ENCODE measurements around the gene PXDN. TPM values are rescaled to one million over a fixed set of nuclear protein-coding genes. Genes with fewer than 3 reads are reported as not detected.
A peak's percentile ranks its signal among the peaks of the same experiment; 100 is the strongest.
"Not testable (repeated sequence)": the region's sequence is repeated elsewhere in the genome, so short reads cannot be mapped to it uniquely, and the experiment has no call there.

Gene PXDN
- total RNA-seq, 2 donors from 2014 or later = 34.8 to 46.0 TPM

- no peak for ATAC-seq
- intact Hi-C loops (cut with DNase I) = no loop called here
- DNase-seq = no peak
Observed at GRCh38 chr2:1777156-1777555, 32.8 kb upstream of the PXDN start.

- no peak for DNase-seq
- intact Hi-C loops (cut with DNase I) = no loop called here
- ATAC-seq = no peak
Observed at GRCh38 chr2:1775511-1776035, 31.3 kb upstream of the PXDN start.

DNA sequence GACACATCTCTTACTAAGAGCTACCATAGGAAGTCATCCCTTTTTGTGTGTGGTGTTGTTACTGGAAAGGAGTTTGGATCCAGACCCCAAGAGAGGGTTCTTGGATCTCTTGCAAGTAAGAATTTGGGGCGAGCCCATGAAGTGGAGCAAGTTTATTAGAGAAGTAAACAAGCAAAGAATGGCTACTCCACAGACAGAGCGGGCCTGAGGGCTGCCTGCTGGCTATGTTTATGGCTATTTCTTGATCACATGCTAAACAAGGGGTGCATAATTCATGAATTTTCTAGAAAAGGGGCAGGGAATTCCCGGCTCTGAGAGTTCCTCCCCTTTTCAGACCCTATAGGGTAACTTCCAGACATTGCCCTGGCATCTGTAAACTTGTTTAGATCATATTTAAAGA is 30.6 kb upstream of the PXDN start:
- intact Hi-C loops (cut with DNase I) = no loop called here
- ATAC-seq (no peak), DNase-seq (no peak)

DNA sequence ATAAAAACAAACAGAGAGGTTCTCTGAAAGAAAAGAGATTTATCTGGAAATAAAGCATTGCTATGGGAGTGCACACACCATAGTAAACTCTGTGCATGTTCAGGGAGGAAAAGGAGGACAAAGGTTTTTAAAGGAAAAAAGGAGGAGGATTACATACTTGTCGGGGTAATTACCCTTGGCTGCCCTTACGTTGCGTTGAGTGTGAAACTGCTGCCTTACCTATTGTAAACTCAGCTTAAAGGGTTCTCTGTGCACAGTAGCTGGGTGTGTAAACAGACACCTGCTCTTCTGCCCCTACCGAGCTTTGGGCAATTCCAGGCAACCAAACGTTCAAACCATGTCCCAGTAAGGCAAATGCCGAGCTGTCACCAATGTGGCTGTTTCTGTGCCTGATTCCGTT is 29.6 kb upstream of the PXDN start:
- intact Hi-C loops (cut with DNase I) = no loop called here
- DNase-seq (no peak), ATAC-seq (no peak)

DNA sequence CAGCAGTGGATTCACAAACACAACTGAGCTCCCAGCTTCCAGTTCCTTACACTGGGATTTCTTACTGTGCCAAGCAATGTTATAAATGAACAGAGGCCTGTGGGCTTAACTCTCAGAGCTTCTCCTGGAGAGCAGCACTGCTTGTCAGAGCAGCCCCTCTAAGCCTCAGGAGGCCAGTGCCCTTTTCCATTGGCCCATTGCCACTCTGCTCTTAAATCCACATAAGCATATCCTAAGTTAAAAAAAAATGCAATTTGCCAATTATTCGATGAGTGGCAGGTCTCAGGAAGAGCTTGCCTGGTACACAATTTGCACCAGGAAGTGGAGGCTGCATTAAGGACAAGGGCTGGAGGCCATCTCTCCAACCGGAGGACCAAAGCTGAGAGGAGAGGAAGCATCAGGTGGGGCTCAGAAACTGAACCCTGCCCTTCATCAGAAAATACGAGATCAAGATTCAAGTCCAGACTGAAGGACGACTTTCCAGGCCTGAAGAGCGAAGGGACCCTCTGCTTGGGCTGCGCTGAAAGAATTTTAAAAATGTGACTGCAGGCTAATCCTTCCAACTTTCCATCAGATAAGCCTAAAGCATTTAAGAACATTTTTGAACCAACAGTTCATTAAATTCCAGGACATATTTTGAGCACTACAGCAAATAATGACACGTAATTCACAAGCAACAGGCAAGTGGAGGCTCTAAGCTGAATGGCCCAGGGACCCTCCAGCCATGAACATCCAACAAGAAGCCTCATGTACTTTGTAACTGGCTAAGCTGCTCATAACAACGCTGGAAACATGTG is 28.4 kb upstream of the PXDN start:
- ATAC-seq = no peak
- intact Hi-C loops (cut with DNase I) = no loop called here
- no peak for DNase-seq

- DNase-seq (no peak), ATAC-seq (no peak)
- intact Hi-C loops (cut with DNase I) = no loop called here
Observed at GRCh38 chr2:1771626-1772280, 27.4 kb upstream of the PXDN start.

DNA sequence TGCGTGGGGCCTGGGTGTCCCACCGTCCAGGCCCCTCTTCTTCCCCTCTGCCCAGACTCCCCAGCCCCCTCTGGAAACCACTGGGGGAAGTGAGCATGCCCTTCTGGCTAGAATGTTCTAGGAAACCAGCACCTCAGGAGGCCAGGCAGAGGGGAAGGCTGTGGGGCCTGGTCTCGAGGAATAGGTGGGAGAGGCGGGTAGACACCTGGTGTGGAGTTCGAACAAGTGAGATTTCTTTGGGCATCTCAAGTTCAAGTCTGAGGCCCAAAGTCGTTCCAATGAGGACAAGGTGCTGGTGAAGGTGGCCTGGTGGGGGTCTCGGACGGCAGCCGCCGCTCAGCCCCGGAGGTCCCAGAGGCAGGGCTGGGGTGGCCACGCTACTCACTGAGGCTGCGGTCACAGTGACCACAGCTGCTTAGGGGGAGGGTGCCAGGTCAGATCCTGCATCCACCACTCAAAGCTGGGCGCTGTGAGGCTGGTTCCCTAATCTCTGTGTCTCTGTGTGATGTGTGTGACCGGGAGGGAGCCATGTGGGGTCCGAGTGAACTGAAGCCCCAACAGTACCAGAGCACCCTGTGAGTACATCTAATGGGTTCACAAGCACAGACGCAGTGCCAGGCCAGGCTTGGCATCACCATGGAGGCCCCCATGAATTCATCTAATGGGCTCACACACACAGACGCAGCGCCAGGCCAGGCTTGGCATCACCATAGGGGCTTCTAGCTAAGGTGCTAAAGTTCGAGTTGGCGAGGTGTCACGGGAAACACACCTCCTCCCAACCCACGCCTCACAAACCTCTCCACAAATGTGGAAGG is 26.5 kb upstream of the PXDN start:
- intact Hi-C loops (cut with DNase I) = no loop called here
- ATAC-seq = no peak
- DNase-seq = no peak

- intact Hi-C loops (cut with DNase I) = no loop called here
Observed at GRCh38 chr2:1769703-1770422, 25.5 kb upstream of the PXDN start.

GRCh38 chr2:1767939-1768691 is 23.8 kb upstream of the PXDN start:
- no peak for DNase-seq
- ATAC-seq = no peak
- intact Hi-C loops (cut with DNase I) = no loop called here

More at GRCh38 chr2:1769703-1770422, 25.5 kb upstream of the PXDN start:
- ATAC-seq = peak; percentile 47 to 78
- peak; percentile 70 for DNase-seq

GRCh38 chr2:1766851-1767811 is 22.8 kb upstream of the PXDN start:
- intact Hi-C loops (cut with DNase I) = no loop called here
- ATAC-seq (peak in 1 of 2 donors; percentile 17), DNase-seq (no peak)

DNA sequence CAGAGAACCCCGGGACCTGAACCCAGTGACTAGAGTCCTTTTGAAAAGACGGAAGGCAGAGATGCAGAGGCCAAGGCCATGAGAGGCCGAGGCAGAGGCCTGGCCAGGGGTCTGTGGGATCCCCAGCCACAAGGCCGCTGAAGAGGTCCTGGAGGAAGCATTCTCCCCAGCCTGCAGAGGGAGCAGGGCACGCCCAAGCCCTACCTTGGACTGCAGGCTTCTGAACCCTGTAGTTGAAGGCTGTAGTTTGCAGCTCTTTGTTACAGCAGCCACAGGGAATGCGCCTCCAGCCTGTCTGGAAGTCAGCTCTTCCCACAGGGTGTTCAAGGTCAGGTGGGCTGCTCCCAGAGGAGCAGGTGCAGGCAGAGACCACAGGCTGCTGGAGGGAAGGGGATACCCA is 22.1 kb upstream of the PXDN start:
- intact Hi-C loops (cut with DNase I) = no loop called here
- DNase-seq = no peak
- no peak for ATAC-seq

- ATAC-seq; intact Hi-C loops (cut with DNase I); DNase-seq: not testable (repeated sequence)
Observed at GRCh38 chr2:1765201-1765600, 20.9 kb upstream of the PXDN start.

GRCh38 chr2:1759611-1759930 is 15.3 kb upstream of the PXDN start:
- ATAC-seq (no peak), DNase-seq (no peak)
- intact Hi-C loops (cut with DNase I) = no loop called here

GRCh38 chr2:1758774-1759610 is 14.7 kb upstream of the PXDN start:
- no peak for ATAC-seq
- intact Hi-C loops (cut with DNase I) = no loop called here

GRCh38 chr2:1758171-1758570 is 13.9 kb upstream of the PXDN start:
- DNase-seq = no peak
- no peak for ATAC-seq
- intact Hi-C loops (cut with DNase I) = no loop called here

More at GRCh38 chr2:1758774-1759610, 14.7 kb upstream of the PXDN start:
- no peak for DNase-seq

DNA sequence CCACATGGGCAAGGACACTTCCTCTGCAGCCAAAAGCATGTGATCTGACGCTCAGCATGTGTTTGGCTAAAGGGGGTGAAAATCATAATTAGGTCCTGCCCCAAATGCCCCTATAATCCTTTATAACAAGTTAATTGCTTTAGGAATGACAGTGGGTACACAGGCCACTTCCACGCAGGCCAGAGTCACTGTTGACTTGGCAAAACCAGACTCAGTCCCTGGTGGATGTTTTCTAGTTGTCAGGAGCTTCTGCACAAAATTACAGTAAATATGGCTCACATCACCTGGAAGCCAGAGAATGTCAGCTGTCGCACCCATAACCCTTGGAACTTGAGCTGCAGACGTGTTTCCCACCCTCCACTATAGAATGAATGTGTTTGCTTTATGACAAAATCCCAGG is 13.3 kb upstream of the PXDN start:
- ATAC-seq = no peak
- DNase-seq = no peak

DNA sequence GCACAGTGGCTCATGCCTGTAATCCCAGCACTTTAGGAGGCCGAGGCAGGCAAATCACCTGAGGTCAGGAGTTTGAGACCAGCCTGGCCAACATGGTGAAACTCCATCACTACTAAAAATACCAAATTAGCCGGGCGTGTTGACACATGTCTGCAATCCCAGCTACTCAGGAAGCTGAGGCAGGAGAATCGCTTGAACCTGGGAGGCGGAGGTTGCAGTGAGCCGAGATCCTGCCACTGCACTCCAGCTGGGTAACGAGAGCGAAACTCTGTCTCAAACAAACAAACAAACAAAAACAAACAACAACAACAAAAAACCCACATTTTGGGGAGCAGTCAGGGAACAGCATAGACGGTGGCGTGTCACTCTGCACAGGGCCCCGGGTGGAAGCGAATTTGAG is 12.8 kb upstream of the PXDN start:
- intact Hi-C loops (cut with DNase I); DNase-seq; ATAC-seq: not testable (repeated sequence)

More for the DNA sequence above, 13.3 kb upstream of the PXDN start:
- intact Hi-C loops (cut with DNase I) = no loop called here
